Lung (tissue), 12 donors: ENCODE data around the gene PKNOX1. TPM values are rescaled to one million over a fixed set of nuclear protein-coding genes. Genes with fewer than 3 reads are reported as not detected.
"Not testable (repeated sequence)": the region's sequence is repeated elsewhere in the genome, so short reads cannot be mapped to it uniquely, and the experiment has no call there.

Experiments
- ATAC-seq: fragments of 200-7000 bp; cut with Tn5 transposase; one replicate; pipeline ENCODE4 v1.9.1; 2020; ENCODE audit warnings: moderate number of reproducible peaks; ENCODE audit not compliant: insufficient read depth, low FRiP score
- DNase-seq, 3 donors: peaks; one replicate each; pipeline ENCODE4 v3.0.0-alpha.2; 2013 to 2017
- H3K27ac ChIP-seq, 2 donors: one replicate each; pipeline ENCODE4 v1.5.1; 2013; ENCODE audit warnings: mild to moderate bottlenecking in 2 of 2, moderate library complexity in 2 of 2, control low read depth in 1 of 2, inconsistent platforms in 1 of 2, low read depth in 1 of 2, low read length in 1 of 2
- H3K27me3 ChIP-seq, 3 donors: one replicate each; pipeline ENCODE4 v1.5.1; 2013; ENCODE audit warnings: low read length in 2 of 3; ENCODE audit not compliant: control insufficient read depth in 3 of 3, insufficient read depth in 3 of 3
- H3K36me3 ChIP-seq, 4 donors: one replicate each; pipeline ENCODE4 v1.5.1; 2013; ENCODE audit warnings: low read length in 4 of 4, mild to moderate bottlenecking in 1 of 4, moderate library complexity in 1 of 4; ENCODE audit not compliant: control insufficient read depth in 4 of 4, insufficient read depth in 4 of 4
- H3K4me1 ChIP-seq, 5 donors: one replicate each; pipeline ENCODE4 v1.5.1; 2013; ENCODE audit warnings: low read length in 5 of 5, mild to moderate bottlenecking in 2 of 5, moderate library complexity in 1 of 5; ENCODE audit not compliant: control insufficient read depth in 5 of 5, insufficient read depth in 5 of 5
- H3K4me3 ChIP-seq: one replicate; pipeline ENCODE4 v1.5.1; 2013; ENCODE audit warnings: mild to moderate bottlenecking, control low read depth, moderate library complexity
- H3K9ac ChIP-seq, 2 donors: one replicate each; pipeline ENCODE4 v1.5.1; 2013; ENCODE audit warnings: low read length in 2 of 2, control low read depth in 1 of 2; ENCODE audit not compliant: insufficient read depth in 1 of 2
- H3K9me3 ChIP-seq, 4 donors: one replicate each; pipeline ENCODE4 v1.5.1; 2013; ENCODE audit warnings: low read length in 3 of 4, mild to moderate bottlenecking in 1 of 4, moderate library complexity in 1 of 4; ENCODE audit not compliant: control insufficient read depth in 4 of 4, insufficient read depth in 3 of 4
- WGBS, 2 donors: extraction: QIAGEN DNeasy Blood & Tissue Kit; methylation state at CpG; one replicate each; pipeline ENCODE4 v1.1.7; 2013; 5-methylcytosine and 5-hydroxymethylcytosine counted together
- polyA plus RNA-seq, 2 donors: library from polyadenylated mRNA; stranded (reverse); fragments of 200-250 nt; gene quantifications; one replicate each; pipeline ENCODE4 v1.2.1, GENCODE V29; 2013
- total RNA-seq, 2 donors: library from RNA; depleted of rRNA in 1 of 2; stranded (reverse); fragments of >200 nt in 1 of 2; gene quantifications; one replicate each; pipeline ENCODE4 v1.2.1, GENCODE V29; 2014 to 2021
- TF ChIP-seq, protein P1 (sequence below): IDR thresholded peaks from 2 replicates; pipeline ENCODE4 v1.5.1; 2012; ENCODE audit warnings: mild to moderate bottlenecking; ENCODE audit errors: control extremely low read depth, extremely low read depth
- donor health status: control.
- donor health status: control.
- donor health status: Bipolar disorder and iron deficiency.
- donor health status: healthy.
- donor health status: DM: yes; HTN: yes; CAD: no.

Gene PKNOX1
- total and polyA plus RNA-seq, 4 donors = 9.6 to 40.4 (median 14.2) TPM

DNA sequence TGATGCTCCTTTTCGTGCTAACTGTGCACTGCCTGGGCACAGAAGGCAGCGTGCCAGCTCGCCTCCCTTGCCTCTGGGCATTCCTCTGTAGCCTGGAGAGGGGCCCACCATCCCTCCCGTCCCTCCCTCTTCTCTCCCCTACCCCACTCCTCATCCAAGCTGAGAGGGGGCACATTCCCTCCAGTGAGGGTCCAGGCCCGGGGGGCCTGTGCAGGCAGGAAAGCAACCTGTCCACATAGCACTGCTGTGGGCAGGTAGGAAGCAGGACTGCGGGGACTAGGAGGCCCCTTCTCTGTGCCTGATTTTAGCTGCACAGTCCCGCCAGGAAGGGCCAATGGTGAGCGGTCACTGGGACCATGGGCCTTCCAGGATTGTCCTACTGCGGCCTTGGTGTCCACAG is 10.3 kb upstream of the PKNOX1 start:
- no peaks in the 10 kb centered on the region for H3K4me1 ChIP-seq
- ATAC-seq (no peak), DNase-seq (no peak)
- WGBS, 2 donors = 90% methylated on average over 9 of the region's 9 CpGs
- no peak overlapping the region for H3K9ac ChIP-seq
- no peak overlapping the region for H3K27ac ChIP-seq
- H3K4me3 ChIP-seq = no peak overlapping the region
- no peaks in the 10 kb centered on the region for H3K27me3 ChIP-seq
- TF ChIP-seq, protein P1, sequence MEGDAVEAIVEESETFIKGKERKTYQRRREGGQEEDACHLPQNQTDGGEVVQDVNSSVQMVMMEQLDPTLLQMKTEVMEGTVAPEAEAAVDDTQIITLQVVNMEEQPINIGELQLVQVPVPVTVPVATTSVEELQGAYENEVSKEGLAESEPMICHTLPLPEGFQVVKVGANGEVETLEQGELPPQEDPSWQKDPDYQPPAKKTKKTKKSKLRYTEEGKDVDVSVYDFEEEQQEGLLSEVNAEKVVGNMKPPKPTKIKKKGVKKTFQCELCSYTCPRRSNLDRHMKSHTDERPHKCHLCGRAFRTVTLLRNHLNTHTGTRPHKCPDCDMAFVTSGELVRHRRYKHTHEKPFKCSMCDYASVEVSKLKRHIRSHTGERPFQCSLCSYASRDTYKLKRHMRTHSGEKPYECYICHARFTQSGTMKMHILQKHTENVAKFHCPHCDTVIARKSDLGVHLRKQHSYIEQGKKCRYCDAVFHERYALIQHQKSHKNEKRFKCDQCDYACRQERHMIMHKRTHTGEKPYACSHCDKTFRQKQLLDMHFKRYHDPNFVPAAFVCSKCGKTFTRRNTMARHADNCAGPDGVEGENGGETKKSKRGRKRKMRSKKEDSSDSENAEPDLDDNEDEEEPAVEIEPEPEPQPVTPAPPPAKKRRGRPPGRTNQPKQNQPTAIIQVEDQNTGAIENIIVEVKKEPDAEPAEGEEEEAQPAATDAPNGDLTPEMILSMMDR = no peak
- H3K9me3 ChIP-seq = no peaks in the 10 kb centered on the region
- H3K36me3 ChIP-seq = no peaks in the 10 kb centered on the region

DNA sequence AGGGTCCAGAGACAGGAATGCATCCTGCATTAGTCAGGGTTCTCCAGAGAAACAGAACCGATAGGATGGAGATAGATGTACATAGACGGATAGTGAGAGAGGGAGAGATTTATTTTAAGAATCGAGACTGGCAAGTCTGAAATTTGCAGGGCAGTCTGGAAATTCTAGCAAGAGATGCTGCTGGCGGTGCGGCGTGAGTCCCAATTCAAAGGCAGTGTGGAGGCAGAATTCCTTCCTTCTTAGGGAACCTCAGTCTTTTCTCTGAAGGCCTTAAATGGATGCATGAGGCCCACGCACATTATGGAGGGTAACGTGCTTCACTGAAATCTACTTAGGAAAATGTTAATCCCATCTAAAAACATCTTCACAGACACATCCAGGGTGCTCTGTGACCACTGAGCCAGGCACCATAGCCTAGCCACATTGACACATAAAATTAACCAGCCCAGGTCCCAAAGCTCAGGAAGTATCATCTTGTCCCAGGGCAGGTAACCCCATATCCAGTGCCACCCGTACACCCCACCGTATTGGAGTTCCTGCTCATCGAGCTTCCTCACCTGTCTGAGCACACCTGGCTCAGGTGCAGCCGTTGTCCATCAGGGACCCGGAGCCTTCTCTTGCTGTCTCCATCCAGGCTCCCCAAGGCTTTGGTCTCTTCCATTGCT is 9.7 kb upstream of the PKNOX1 start:
- TF ChIP-seq, protein P1 = no peak
- H3K36me3 ChIP-seq = no peaks in the 10 kb centered on the region
- H3K4me1 ChIP-seq = no peaks in the 10 kb centered on the region
- H3K4me3 ChIP-seq = no peak overlapping the region
- ATAC-seq (no peak), DNase-seq (no peak)
- H3K27me3 ChIP-seq = no peaks in the 10 kb centered on the region
- 95 to 97% methylated on average over 13 of the region's 13 CpGs for WGBS, 2 donors
- no peaks in the 10 kb centered on the region for H3K9me3 ChIP-seq
- H3K9ac ChIP-seq = no peak overlapping the region
- no peak overlapping the region for H3K27ac ChIP-seq

DNA sequence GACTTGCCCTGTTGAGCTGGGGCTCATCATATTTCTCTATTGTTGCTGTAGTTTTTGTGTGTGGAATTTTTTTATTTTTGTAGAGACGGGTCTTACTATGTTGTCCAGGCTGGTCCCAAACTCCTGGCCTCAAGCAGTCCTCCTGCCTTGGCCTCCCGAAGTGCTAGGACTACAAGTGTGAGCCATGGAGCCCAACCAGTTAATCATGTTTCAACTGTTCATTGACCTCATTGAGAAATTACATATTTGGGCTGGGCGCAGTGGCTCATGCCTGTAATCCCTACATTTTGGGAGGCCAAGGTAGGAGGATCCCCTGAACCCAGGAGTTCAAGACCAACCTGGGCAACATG is 9.2 kb upstream of the PKNOX1 start:
- 82% methylated on average over 3 of the region's 3 CpGs for WGBS, 2 donors

DNA sequence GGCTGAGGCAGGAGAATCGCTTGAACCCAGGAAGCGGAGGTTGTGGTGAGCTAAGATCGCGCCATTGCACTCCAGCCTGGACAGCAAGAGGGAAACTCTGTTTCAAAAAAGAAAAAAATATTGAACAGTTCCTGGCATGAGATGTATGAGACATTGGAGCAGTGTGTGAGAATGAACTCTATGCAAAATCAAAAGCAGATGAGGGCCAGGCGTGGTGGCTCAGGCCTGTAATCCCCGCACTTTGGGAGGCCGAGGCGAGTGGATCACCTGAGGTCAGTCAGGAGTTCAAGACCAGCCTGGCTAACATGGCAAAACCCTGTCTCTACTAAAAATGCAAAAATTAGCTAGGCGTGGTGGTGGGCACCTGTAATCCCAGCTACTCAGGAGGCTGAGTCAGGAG is 6.7 kb upstream of the PKNOX1 start:
- H3K4me3 ChIP-seq, H3K9me3 ChIP-seq, H3K4me1 ChIP-seq, H3K27me3 ChIP-seq, H3K9ac ChIP-seq, ATAC-seq, DNase-seq, H3K36me3 ChIP-seq, H3K27ac ChIP-seq: not testable (repeated sequence)
- WGBS, 2 donors = 96 to 97% methylated on average over 9 of the region's 9 CpGs

More for the DNA sequence above, 9.2 kb upstream of the PKNOX1 start:
- H3K4me3 ChIP-seq = no peak overlapping the region
- no peaks in the 10 kb centered on the region for H3K27me3 ChIP-seq
- no peak overlapping the region for H3K27ac ChIP-seq
- no peaks in the 10 kb centered on the region for H3K4me1 ChIP-seq
- no peak for ATAC-seq
- H3K36me3 ChIP-seq = no peaks in the 10 kb centered on the region
- no peak overlapping the region for H3K9ac ChIP-seq
- TF ChIP-seq, protein P1 = no peak
- no peak for DNase-seq
- no peaks in the 10 kb centered on the region for H3K9me3 ChIP-seq
